Measurements from ENCODE around the gene SIPA1L2.

Gene SIPA1L2

DNA sequence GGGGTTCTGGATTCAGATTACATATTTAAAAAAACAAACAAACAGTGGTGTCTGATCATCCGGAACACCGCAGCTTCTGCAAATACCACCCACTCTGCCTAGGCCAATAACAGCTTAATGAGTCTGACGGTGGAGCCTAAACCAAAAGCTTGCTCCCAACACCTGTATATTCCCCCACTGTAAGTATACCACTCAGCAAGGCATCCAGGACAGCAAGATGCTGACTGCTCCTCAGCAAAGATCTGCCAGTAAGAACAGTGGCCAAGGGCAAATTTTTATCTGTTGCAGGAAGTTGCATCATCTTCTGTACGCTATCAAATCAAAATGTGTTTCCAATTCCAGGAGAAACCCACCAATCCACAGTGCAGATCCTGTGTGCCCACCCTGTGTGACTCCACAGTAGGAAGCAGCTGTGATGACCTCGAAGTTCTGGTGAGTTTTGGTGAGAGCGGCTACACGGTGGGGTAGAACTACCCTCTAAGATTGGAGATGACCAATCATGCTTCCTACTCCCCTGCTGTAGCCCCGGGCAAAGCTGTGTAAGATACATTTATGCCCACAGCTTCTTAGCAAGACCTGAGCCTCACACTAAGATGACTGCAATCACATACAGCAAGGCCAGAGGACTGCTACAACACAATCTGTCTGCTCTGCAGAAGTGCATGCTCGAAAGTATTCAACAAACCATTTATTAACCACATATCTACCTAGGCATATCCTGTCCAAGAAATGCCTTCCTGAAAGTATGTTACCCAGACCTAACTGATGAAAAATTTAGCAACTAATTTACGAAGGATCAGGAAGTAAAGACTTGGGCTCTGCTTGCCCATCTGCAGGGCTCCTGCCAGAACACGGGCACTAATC lies 30.5 kb downstream of the SIPA1L2 start (continued):
- TF ChIP-seq, protein P1, sequence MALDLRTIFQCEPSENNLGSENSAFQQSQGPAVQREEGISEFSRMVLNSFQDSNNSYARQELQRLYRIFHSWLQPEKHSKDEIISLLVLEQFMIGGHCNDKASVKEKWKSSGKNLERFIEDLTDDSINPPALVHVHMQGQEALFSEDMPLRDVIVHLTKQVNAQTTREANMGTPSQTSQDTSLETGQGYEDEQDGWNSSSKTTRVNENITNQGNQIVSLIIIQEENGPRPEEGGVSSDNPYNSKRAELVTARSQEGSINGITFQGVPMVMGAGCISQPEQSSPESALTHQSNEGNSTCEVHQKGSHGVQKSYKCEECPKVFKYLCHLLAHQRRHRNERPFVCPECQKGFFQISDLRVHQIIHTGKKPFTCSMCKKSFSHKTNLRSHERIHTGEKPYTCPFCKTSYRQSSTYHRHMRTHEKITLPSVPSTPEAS (tag by site-specific recombination; IDR thresholded peaks at IDR 0.05): no peak; the same call in 1 of the 2 replicates
- TF ChIP-seq OSR2 (tag by site-specific recombination; IDR thresholded peaks at IDR 0.05) (peak; percentile 99), ZBTB17 (tag by site-specific recombination; IDR thresholded peaks at IDR 0.05) (peak; percentile 99), ZNF324 (tag by site-specific recombination; IDR thresholded peaks at IDR 0.05) (peak; percentile 40; the same call in 1 of the 2 replicates), ZNF596 (tag by site-specific recombination; IDR thresholded peaks at IDR 0.05) (no peak), ZNF626 (tag by site-specific recombination; IDR thresholded peaks at IDR 0.05) (no peak), ZNF561 (tag by site-specific recombination; IDR thresholded peaks at IDR 0.05; ENCODE audit: borderline replicate concordance) (peak; percentile 57; the same call in 1 of the 2 replicates), ZNF202 (tag by site-specific recombination; IDR thresholded peaks at IDR 0.05; ENCODE audit: borderline replicate concordance) (no peak), SP3 (tag by site-specific recombination; IDR thresholded peaks at IDR 0.05) (peak; percentile 24; the same call in 1 of the 2 replicates), ZNF16 (tag by site-specific recombination; IDR thresholded peaks at IDR 0.05; ENCODE audit: low read depth) (no peak), ZSCAN16 (tag by site-specific recombination; IDR thresholded peaks at IDR 0.05) (no peak), BCL11B (tag by site-specific recombination; IDR thresholded peaks at IDR 0.05; ENCODE audit: low read depth) (0 out of 2 replicates have a peak, but pooled peaks have one; percentile 40), ZNF558 (tag by site-specific recombination; IDR thresholded peaks at IDR 0.05) (0 out of 2 replicates have a peak, but pooled peaks have one; percentile 56), ZNF114 (tag by site-specific recombination; IDR thresholded peaks at IDR 0.05) (no peak), MEIS1 (CRISPR knock-in tag; IDR thresholded peaks at IDR 0.05; ENCODE audit: borderline replicate concordance) (no peak), ZNF792 (tag by site-specific recombination; IDR thresholded peaks at IDR 0.05) (no peak), ZNF24 (tag by site-specific recombination; IDR thresholded peaks at IDR 0.05) (no peak; the same call in none of the 2 replicates), SP2 (tag by site-specific recombination; IDR thresholded peaks at IDR 0.05) (no peak), ZNF335 (tag by site-specific recombination; conservative IDR thresholded peaks at IDR 0.05) (peak; percentile 13; the same call in 1 of the 2 replicates), ZNF404 (tag by site-specific recombination; IDR thresholded peaks at IDR 0.05) (no peak), ZNF621 (tag by site-specific recombination; IDR thresholded peaks at IDR 0.05) (no peak), ZNF76 (tag by site-specific recombination; IDR thresholded peaks at IDR 0.05; ENCODE audit: borderline replicate concordance, low read depth) (no peak; the same call in 1 of the 2 replicates), ZBTB8A (tag by site-specific recombination; IDR thresholded peaks at IDR 0.05) (peak; percentile 34; the same call in 1 of the 2 replicates), HOXC10 (CRISPR knock-in tag; IDR thresholded peaks at IDR 0.05) (no peak), IKZF3 (tag by site-specific recombination; IDR thresholded peaks at IDR 0.05) (0 out of 2 replicates have a peak, but pooled peaks have one; percentile 13), ZNF843 (tag by site-specific recombination; IDR thresholded peaks at IDR 0.05) (peak; percentile 89), MYNN (tag by site-specific recombination; IDR thresholded peaks at IDR 0.05; ENCODE audit: borderline replicate concordance) (no peak), ZNF175 (tag by site-specific recombination; IDR thresholded peaks at IDR 0.05) (no peak), ZNF677 (tag by site-specific recombination; IDR thresholded peaks at IDR 0.05) (0 out of 2 replicates have a peak, but pooled peaks have one; percentile 6), ZNF248 (tag by site-specific recombination; IDR thresholded peaks at IDR 0.05) (no peak), ZBTB1 (tag by site-specific recombination; IDR thresholded peaks at IDR 0.05) (peak; percentile 32; the same call in 1 of the 2 replicates)
- TF ChIP-seq, protein P2, sequence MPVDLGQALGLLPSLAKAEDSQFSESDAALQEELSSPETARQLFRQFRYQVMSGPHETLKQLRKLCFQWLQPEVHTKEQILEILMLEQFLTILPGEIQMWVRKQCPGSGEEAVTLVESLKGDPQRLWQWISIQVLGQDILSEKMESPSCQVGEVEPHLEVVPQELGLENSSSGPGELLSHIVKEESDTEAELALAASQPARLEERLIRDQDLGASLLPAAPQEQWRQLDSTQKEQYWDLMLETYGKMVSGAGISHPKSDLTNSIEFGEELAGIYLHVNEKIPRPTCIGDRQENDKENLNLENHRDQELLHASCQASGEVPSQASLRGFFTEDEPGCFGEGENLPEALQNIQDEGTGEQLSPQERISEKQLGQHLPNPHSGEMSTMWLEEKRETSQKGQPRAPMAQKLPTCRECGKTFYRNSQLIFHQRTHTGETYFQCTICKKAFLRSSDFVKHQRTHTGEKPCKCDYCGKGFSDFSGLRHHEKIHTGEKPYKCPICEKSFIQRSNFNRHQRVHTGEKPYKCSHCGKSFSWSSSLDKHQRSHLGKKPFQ (tag by site-specific recombination; IDR thresholded peaks at IDR 0.05): 0 out of 2 replicates have a peak, but pooled peaks have one; percentile 59
- TF ChIP-seq, protein P3, sequence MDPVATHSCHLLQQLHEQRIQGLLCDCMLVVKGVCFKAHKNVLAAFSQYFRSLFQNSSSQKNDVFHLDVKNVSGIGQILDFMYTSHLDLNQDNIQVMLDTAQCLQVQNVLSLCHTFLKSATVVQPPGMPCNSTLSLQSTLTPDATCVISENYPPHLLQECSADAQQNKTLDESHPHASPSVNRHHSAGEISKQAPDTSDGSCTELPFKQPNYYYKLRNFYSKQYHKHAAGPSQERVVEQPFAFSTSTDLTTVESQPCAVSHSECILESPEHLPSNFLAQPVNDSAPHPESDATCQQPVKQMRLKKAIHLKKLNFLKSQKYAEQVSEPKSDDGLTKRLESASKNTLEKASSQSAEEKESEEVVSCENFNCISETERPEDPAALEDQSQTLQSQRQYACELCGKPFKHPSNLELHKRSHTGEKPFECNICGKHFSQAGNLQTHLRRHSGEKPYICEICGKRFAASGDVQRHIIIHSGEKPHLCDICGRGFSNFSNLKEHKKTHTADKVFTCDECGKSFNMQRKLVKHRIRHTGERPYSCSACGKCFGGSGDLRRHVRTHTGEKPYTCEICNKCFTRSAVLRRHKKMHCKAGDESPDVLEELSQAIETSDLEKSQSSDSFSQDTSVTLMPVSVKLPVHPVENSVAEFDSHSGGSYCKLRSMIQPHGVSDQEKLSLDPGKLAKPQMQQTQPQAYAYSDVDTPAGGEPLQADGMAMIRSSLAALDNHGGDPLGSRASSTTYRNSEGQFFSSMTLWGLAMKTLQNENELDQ (tag by site-specific recombination; IDR thresholded peaks at IDR 0.05; ENCODE audit: low read depth): no peak
- TF ChIP-seq, protein P4, sequence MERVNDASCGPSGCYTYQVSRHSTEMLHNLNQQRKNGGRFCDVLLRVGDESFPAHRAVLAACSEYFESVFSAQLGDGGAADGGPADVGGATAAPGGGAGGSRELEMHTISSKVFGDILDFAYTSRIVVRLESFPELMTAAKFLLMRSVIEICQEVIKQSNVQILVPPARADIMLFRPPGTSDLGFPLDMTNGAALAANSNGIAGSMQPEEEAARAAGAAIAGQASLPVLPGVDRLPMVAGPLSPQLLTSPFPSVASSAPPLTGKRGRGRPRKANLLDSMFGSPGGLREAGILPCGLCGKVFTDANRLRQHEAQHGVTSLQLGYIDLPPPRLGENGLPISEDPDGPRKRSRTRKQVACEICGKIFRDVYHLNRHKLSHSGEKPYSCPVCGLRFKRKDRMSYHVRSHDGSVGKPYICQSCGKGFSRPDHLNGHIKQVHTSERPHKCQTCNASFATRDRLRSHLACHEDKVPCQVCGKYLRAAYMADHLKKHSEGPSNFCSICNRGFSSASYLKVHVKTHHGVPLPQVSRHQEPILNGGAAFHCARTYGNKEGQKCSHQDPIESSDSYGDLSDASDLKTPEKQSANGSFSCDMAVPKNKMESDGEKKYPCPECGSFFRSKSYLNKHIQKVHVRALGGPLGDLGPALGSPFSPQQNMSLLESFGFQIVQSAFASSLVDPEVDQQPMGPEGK (tag by site-specific recombination; IDR thresholded peaks at IDR 0.05): peak; percentile 89

All from HEK293 (cell line).